Measurements from ENCODE around the gene SH3BP4.

SH3BP4 gene

GRCh38 chr2:234947556-234947955 lies 4.3 kb upstream of the SH3BP4 start:
- no peak for DNase-seq

GRCh38 chr2:234949762-234950434 lies 1.9 kb upstream of the SH3BP4 start:
- no peak for DNase-seq

DNA sequence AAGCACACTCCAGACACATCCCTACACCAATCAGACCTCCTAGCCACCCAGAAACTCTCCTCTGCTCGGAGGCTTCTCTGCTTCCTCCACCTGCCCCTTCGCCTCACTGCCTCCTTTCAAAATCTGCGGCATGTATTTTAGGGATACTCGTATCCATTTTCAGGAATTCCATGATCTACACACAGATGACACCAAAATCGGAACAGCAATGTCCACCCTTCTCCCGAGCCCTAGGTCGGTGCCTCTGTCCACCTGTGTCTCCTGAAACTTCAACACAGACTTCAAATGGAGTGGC lies 1.4 kb upstream of the SH3BP4 start:
- no peak for DNase-seq

DNA sequence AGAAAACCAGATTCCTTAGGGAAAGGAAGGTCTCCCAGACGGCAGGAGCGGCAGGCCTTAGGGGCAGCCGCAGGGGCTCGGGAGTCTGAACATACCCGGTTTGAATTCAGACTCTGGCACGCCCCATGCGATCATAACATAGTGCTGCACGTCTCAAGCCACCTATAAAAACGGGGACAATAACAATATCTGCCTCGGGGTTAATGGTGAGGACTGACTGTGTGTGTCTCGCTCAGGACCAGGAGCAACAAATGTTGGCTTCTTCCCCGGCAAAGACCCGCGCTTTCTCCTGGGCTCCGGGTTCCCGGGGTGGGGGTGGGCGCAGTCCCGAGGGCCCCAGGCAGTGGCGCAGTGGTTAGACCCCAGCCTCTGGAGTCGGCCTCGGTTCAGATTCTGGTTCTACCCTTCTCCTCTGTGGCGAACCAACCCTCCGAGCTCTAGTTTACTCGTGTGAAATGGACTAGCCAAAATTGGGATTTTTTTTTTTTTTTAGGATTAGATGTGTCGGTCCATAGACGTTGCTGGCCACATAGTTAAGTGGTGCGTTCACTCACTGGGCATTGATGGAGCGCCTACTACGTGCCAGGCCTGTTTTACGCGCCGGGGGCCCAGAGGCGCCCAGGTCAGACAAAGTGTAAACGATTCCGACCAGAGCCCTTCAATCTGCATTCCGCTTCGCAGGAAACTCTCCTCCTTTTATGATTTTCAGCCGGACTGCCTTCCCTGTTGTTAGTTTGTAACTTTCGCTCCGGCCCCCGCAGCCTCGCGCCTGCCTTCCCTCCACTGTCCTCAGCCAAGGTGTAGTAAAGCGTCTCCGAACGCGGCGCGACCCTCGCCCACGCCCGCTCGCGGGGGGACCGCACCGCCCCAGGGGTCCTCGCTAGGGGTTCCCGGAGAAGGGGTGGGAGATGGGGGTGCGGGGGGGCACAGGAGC lies 820 bp upstream of the SH3BP4 start:
- DNase-seq = peak in 1 of 56 donors; percentile 68

DNA sequence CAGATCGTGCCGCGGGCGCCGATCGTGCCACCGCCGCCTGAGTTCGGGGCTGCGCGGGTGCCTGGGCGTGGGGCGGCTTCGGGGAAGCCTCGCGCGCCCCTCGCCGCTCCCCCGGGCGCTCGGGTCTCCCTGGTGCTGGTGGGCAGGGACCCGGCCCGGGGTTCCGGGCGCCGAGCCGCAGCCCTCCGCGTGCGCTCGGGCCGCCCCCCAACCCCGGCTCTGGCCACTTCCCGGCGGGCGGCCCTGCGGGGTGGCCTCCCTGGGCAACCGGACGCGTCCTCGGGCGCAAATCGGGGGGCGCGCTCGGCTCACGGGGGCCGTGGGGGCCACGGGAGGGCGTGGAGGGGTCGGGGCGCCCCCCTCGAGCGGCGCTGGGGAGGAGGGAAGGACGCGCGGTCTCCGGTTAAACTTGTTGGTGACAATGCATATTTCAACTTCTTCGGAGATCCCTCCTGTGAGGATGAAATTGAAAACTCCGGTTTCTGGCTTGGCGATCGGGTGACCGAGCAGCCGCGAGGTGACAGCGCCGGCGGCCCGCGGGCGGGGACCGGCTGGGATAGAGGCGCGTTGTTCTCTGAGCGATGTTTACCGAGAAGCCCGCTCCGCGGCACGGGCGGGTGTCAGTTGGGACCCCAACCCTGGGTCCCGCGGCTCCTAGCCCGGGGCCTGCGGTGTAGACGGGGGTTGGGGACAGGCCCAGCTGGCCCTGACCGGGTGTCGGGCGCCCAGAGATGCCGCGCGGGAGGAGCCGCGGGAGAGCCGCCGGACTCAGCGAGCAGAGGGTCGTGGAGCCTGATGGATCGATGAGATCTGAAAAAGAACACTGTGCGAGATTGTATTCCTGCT lies 676 bp downstream of the SH3BP4 start:
- peak in 13 of 56 donors; percentile 21 to 56 (median 32) for DNase-seq

DNA sequence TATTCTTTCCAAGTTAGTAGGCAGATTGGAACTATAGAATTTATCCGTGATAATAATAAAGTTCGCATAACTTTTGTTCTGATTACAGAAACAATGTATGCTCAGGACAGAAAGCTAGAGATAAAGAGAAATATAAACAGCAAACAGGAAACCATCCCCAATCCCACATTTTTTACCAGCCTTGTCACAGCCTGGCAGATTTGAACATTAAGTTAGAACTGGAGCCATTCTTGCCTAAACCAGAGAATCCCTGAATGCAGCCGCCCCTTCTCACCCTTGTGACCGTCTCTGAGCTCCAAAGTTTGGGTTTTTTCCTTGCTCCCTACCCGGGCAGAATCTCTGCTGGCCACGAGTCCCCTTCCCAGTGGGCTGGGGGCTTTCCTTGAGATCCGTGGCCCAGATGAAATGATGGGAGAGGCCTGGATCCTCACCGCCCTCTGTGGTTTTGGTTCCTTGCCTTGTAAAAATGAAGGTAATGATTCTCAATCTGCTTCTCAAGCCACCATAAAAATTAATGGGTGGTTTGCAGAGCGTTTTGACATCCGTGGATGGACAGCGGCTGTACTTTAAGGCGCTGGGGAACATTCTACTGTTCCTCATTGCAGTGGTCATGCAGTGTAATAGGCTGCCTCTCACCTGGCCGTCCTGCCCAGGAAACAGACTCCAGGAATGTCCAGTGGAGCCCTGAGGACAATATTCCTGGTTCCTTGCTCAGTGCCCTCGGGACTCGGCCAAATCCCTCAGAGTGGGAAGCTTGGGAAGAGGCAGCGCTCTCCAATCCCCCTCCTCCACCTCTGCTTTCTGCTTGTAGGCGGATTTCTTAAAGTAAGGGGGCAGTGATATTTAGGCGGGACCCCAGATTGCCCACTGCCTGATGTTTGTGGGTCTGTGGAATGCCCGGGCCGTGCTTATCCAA lies 1.6 kb downstream of the SH3BP4 start:
- peak in 1 of 56 donors; percentile 45 for DNase-seq

DNA sequence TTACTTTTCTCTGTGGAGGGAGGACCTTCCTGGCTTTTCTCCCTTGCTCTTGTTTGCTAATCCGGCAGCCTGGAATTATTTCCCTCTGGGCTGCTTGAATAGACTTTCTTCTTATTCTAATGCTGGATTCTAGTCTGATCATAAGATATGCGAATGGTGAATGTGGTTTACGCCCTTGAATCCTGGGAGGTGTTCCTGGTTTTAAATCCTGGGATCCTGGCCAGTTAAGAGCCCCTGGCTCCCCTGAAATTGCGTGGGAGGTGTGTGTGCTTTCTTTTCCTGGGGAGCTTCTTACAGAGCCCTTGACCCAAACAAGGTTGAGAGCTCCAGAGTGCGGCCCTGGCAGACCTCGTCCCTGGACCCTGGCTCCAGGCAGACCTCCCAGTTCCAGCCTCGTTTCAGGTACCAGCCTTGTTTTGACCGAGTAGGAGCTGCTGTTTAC lies 2.8 kb downstream of the SH3BP4 start:
- no peak for DNase-seq

GRCh38 chr2:234955091-234955591 lies 3.3 kb downstream of the SH3BP4 start:
- peak in 2 of 56 donors; percentile 25 to 55 for DNase-seq

DNA sequence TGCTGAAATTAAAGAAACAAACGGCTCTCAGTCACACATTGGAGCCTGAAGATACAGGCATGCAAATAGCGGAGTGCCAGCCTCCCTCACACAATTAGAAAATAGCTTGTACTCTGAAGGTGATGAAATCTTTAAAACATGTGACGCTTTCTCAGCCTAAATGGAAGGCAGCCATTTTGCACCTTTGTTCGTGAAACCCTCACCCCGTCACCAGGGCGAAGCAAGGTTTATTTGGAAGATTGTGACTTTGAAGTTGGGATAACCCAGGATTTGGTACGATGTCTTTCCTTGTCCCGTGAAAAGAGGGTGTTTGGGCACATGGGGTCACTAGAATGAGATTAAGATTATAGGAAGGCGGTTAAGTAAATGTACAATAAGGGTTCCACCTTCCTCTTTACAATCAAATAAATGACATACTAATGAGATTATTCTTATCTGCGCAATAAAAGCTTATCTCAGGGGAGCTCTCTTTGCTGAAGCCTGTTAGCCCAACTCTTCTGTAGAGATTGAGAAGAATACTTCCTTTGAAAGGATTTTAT lies 4.2 kb downstream of the SH3BP4 start:
- peak in 1 of 56 donors; percentile 15 for DNase-seq

GRCh38 chr2:234957834-234958135 lies 6.0 kb downstream of the SH3BP4 start:
- no peak for DNase-seq

- DNase-seq = no peak
Measured at GRCh38 chr2:234958311-234958710, 6.5 kb downstream of the SH3BP4 start.

DNA sequence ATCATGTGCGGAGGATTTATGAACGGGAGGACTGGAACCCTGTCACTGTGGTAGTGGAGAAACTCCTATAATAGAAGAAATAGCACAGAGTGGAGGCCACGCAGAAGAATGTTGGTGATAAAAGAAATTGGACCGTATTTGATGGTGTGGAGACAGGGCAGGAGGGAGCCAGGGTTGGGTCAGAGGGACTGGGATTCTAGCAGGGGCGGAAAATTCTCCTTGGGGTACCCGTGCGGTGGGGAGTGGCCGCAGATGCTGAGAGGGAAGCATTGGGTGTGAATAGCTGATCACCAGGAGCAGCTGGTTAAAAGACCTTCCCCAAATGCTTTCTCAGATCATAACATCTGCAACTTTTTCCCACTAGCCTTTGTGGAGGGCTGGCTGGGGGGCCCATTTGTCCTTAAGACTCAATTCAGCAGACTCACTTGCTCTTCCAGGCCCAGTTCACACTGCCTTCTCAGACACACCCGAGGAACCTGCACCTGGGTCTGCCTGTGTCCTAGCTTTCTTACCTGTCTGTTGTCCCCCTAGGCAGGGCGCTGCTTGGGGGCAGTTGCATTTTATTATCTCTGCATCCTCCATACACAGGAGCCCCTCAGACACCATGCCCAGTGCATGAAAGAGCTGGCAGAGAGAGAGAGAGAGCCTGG lies 7.1 kb downstream of the SH3BP4 start:
- DNase-seq = no peak

GRCh38 chr2:234960175-234961088 lies 8.6 kb downstream of the SH3BP4 start:
- DNase-seq = peak in 9 of 56 donors; percentile 18 to 50 (median 39)

DNA sequence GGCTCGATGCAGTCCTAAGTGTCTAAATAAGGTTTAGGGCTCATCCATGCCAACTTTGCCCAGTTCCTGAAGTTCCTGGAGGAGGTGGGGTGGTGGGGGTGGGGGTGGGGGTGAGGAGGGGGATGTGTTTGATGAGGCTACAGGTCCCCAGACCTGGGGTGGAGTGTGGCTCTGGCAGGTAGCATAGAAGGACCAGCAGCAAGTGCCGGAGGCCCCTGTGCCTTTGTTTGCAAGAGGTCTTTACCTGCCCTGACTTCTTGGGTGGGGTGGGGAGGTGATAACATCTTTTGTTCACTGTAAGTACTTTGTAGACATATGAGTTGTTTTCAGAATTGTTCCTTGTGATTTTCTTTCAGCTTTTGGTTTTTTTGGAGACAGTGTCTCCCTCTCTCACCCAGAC lies 10.0 kb downstream of the SH3BP4 start:
- DNase-seq = no peak

- no peak for DNase-seq
Measured at GRCh38 chr2:234963773-234964615, 12.2 kb downstream of the SH3BP4 start.

- no peak for DNase-seq
Measured at GRCh38 chr2:234964631-234965461, 13.0 kb downstream of the SH3BP4 start.

GRCh38 chr2:234966340-234966739 lies 14.5 kb downstream of the SH3BP4 start:
- DNase-seq = no peak

Data from amygdala (tissue), 56 donors.